Hematopoietic multipotent progenitor cell treated with erythropoietin and hydrocortisone succinate and interleukin-3 and kit ligand, for 4 days (in vitro differentiated cells): ENCODE results near the gene KRT4.

ENCODE experiments used
- DNase-seq: peaks from one replicate; pipeline ENCODE4 v3.0.0-alpha.2; 2015

The KRT4 gene

GRCh38 chr12:52836491-52837412 is 22.8 kb upstream of the KRT4 start:
- DNase-seq, result no peak

GRCh38 chr12:52836042-52836466 is 22.1 kb upstream of the KRT4 start:
- DNase-seq, result peak; percentile 68

GRCh38 chr12:52835271-52836041 is 21.5 kb upstream of the KRT4 start:
- no peak for DNase-seq

- no peak for DNase-seq
Measured at GRCh38 chr12:52834727-52835001, 20.7 kb upstream of the KRT4 start.

- no peak for DNase-seq
Measured at GRCh38 chr12:52833922-52834726, 20.2 kb upstream of the KRT4 start, which contains the start of gene KRT79. Gene KRT79, minus strand, starts transcription at chr12:52834311. Its CDS starts 51 bp downstream, at chr12:52834260.

GRCh38 chr12:52832985-52833905 is 19.3 kb upstream of the KRT4 start:
- no peak for DNase-seq

GRCh38 chr12:52832451-52832850 is 18.5 kb upstream of the KRT4 start:
- DNase-seq, result no peak

- DNase-seq, result no peak
Measured at GRCh38 chr12:52831251-52831650, 17.3 kb upstream of the KRT4 start.

GRCh38 chr12:52829986-52830770 is 16.3 kb upstream of the KRT4 start:
- DNase-seq, result no peak

- peak; percentile 27 for DNase-seq
Measured at GRCh38 chr12:52828591-52829021, 14.7 kb upstream of the KRT4 start.

- no peak for DNase-seq
Measured at GRCh38 chr12:52828156-52828555, 14.2 kb upstream of the KRT4 start.

GRCh38 chr12:52827499-52828090 is 13.7 kb upstream of the KRT4 start:
- DNase-seq, result no peak

- no peak for DNase-seq
Measured at GRCh38 chr12:52826611-52827498, 12.9 kb upstream of the KRT4 start.

- no peak for DNase-seq
Measured at GRCh38 chr12:52825961-52826360, 12.0 kb upstream of the KRT4 start.

GRCh38 chr12:52824741-52825410 is 11.0 kb upstream of the KRT4 start:
- no peak for DNase-seq

- no peak for DNase-seq
Measured at GRCh38 chr12:52823761-52824450, 10.0 kb upstream of the KRT4 start.

GRCh38 chr12:52822771-52823510 is 9.0 kb upstream of the KRT4 start:
- no peak for DNase-seq
